Sigmoid colon (tissue), 7 donors: ENCODE results near the gene CCNY. TPM values are rescaled to one million over a fixed set of nuclear protein-coding genes. Genes with fewer than 3 reads are reported as not detected.
"Not testable (repeated sequence)": the region's sequence is repeated elsewhere in the genome, so short reads cannot be mapped to it uniquely, and the experiment has no call there.

ENCODE experiments used
- DNase-seq: peaks from one replicate; pipeline ENCODE4 v3.0.0-alpha.2; 2019
- H3K27ac ChIP-seq, 4 donors: fragments of 200-600 bp; sonication (generic); one replicate each; pipeline ENCODE4 v1.5.1; 2016 to 2019; ENCODE audit warnings: mild to moderate bottlenecking in 1 of 4
- H3K27me3 ChIP-seq, 3 donors: fragments of 200-600 bp; sonication (generic); one replicate each; pipeline ENCODE4 v1.5.1; 2019; ENCODE audit warnings: mild to moderate bottlenecking in 1 of 3
- H3K36me3 ChIP-seq, 4 donors: fragments of 200-600 bp; sonication (generic); one replicate each; pipeline ENCODE4 v1.5.1; 2016 to 2019
- H3K4me1 ChIP-seq, 4 donors: fragments of 200-600 bp; sonication (generic); one replicate each; pipeline ENCODE4 v1.5.1; 2017 to 2019
- H3K4me3 ChIP-seq, 4 donors: fragments of 200-600 bp; sonication (generic); one replicate each; pipeline ENCODE4 v1.5.1; 2017 to 2019; ENCODE audit warnings: mild to moderate bottlenecking in 2 of 4, moderate library complexity in 1 of 4
- H3K9me3 ChIP-seq, 4 donors: fragments of 200-600 bp in 3 of 4; sonication (generic) in 3 of 4; one replicate each; pipeline versions ENCODE4 v1.5.1 to v1.6.1; 2013 to 2019
- EP300 ChIP-seq, 4 donors: sonication (generic); formaldehyde crosslinking; IDR thresholded peaks; one replicate each; pipeline ENCODE4 v1.6.1; 2017; ENCODE audit warnings: antibody characterized with exemption in 4 of 4
- POLR2A ChIP-seq, 2 donors: fragments of 450-650 bp; IDR thresholded peaks; one replicate each; pipeline ENCODE4 v1.6.1; 2016; ENCODE audit warnings: antibody characterized with exemption in 2 of 2, mild to moderate bottlenecking in 2 of 2, moderate library complexity in 2 of 2
- POLR2AphosphoS5 ChIP-seq, 4 donors: sonication (generic); formaldehyde crosslinking; IDR thresholded peaks; one replicate each; pipeline ENCODE4 v1.6.1; 2017; ENCODE audit warnings: antibody characterized with exemption in 4 of 4
- WGBS, 2 donors: extraction: QIAGEN DNeasy Blood & Tissue Kit; methylation state at CpG; one replicate each; pipeline ENCODE4 v1.1.7; 2013; 5-methylcytosine and 5-hydroxymethylcytosine counted together
- intact Hi-C: fragments of 100-400 bp; cut with DNase I; formaldehyde crosslinking; loops from one replicate; pipeline ENCODE4 v1.15.1; 2023
- polyA plus RNA-seq, 3 donors: library from polyadenylated mRNA; stranded (reverse); fragments of 200-250 nt; gene quantifications; one replicate each; pipeline ENCODE4 v1.2.3, GENCODE V29; 2013
- total RNA-seq, 4 donors: library from RNA; depleted of rRNA; stranded (reverse); fragments of >200 nt; gene quantifications; one replicate each; pipeline ENCODE4 v1.1.0, GENCODE V29; 2016
- TF ChIP-seq, protein P1 (sequence below), 4 experiments: fragments of 450-650 bp in 3 of 4; fragments of 200-600 bp in 1 of 4; IDR thresholded peaks; one replicate each; pipeline ENCODE4 v1.5.1; 2016 to 2019; ENCODE audit warnings: antibody characterized with exemption in 4 of 4, mild to moderate bottlenecking in 3 of 4, moderate library complexity in 2 of 4
- donor health status: healthy with polysubstance abuse.
- donor health status: Bipolar disorder and iron deficiency.
- donor health status: healthy.

The CCNY gene
- total and polyA plus RNA-seq, 7 donors = 24.0 to 45.7 (median 35.7) TPM

DNA sequence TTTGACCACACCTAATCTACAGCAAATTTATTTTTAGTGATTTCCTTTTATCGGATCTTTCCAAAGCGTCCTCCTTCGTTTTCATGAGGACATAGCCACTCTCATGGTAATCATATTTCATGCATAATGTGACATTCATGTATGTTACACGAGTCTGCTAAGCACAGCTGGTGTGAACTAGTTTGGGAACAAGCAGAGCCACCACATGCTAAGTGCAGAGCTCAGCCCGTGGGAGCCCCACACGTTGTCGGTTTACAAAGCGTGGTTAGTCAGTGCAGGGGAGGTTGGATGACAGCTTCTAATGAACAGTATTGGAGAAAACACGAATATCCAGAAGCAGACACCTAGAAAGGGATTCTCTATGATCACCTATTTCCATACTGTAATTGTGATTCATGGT is 190.4 kb downstream of the CCNY start:
- Histone ChIP-seq H3K36me3 (peaks cover 13 to 18% (median 16%) of the 10 kb centered on the region in 4 donors), H3K9me3 (no peaks in the 10 kb centered on the region), H3K27ac (no peak overlapping the region), H3K27me3 (no peaks in the 10 kb centered on the region), H3K4me3 (no peak overlapping the region), H3K4me1 (no peaks in the 10 kb centered on the region)
- 81 to 82% methylated on average over 9 of the region's 9 CpGs for WGBS, 2 donors
- no peak for TF ChIP-seq POLR2AphosphoS5 (IDR thresholded peaks at IDR 0.05)
- TF ChIP-seq POLR2A (IDR thresholded peaks at IDR 0.05) = no peak
- TF ChIP-seq EP300 (IDR thresholded peaks at IDR 0.05) = no peak
- TF ChIP-seq, protein P1, sequence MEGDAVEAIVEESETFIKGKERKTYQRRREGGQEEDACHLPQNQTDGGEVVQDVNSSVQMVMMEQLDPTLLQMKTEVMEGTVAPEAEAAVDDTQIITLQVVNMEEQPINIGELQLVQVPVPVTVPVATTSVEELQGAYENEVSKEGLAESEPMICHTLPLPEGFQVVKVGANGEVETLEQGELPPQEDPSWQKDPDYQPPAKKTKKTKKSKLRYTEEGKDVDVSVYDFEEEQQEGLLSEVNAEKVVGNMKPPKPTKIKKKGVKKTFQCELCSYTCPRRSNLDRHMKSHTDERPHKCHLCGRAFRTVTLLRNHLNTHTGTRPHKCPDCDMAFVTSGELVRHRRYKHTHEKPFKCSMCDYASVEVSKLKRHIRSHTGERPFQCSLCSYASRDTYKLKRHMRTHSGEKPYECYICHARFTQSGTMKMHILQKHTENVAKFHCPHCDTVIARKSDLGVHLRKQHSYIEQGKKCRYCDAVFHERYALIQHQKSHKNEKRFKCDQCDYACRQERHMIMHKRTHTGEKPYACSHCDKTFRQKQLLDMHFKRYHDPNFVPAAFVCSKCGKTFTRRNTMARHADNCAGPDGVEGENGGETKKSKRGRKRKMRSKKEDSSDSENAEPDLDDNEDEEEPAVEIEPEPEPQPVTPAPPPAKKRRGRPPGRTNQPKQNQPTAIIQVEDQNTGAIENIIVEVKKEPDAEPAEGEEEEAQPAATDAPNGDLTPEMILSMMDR (IDR thresholded peaks at IDR 0.05) = no peak
- intact Hi-C loops = no loop called here
- DNase-seq = no peak

DNA sequence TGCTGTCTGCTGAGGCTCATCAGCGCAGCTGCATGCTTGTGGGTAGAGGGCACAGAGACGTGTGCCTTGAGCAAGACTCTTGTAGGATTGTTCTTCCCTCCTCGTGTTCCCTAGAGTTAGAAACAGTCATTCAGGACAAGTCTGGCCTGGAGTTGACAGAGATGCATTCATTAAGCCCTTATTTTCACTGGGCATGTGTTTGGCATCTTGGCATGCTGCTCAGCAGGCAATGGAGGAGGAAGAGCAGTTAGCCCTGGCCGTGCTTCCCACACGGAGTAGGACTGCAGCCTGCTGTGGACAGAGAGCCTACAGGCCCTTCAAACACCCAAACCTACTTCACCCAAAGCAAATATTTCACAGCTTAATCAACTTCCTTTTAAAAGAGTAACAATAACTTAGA is 195.8 kb downstream of the CCNY start:
- no peaks in the 10 kb centered on the region for H3K9me3 ChIP-seq
- H3K36me3 ChIP-seq = peaks cover 24 to 55% (median 32%) of the 10 kb centered on the region in 4 donors
- H3K27ac ChIP-seq = no peak overlapping the region
- no peak for DNase-seq
- WGBS, 2 donors = 94 to 95% methylated on average over 5 of the region's 5 CpGs
- no peaks in the 10 kb centered on the region for H3K27me3 ChIP-seq
- H3K4me1 ChIP-seq = peaks cover 0 to 3% (median 0%) of the 10 kb centered on the region in 4 donors
- no peak overlapping the region for H3K4me3 ChIP-seq
- intact Hi-C loops = no loop called here
- TF ChIP-seq POLR2AphosphoS5 (IDR thresholded peaks at IDR 0.05) = no peak
- TF ChIP-seq EP300 (IDR thresholded peaks at IDR 0.05) = no peak
- TF ChIP-seq, protein P1 (IDR thresholded peaks at IDR 0.05) = no peak
- TF ChIP-seq POLR2A (IDR thresholded peaks at IDR 0.05) = no peak

- no peak for TF ChIP-seq POLR2AphosphoS5 (IDR thresholded peaks at IDR 0.05)
- no peak for TF ChIP-seq POLR2A (IDR thresholded peaks at IDR 0.05)
- WGBS, 2 donors = 53 to 83% methylated on average over 4 of the region's 4 CpGs
- H3K9me3 ChIP-seq = no peaks in the 10 kb centered on the region
- no peak overlapping the region for H3K27ac ChIP-seq
- intact Hi-C loops = no loop called here
- H3K36me3 ChIP-seq = peaks cover 24 to 55% (median 32%) of the 10 kb centered on the region in 4 donors
- DNase-seq = no peak
- no peak overlapping the region for H3K4me3 ChIP-seq
- H3K27me3 ChIP-seq = no peaks in the 10 kb centered on the region
- H3K4me1 ChIP-seq = peaks cover 0 to 3% (median 0%) of the 10 kb centered on the region in 4 donors
Observed at GRCh38 chr10:35533565-35533964, 197.3 kb downstream of the CCNY start.

GRCh38 chr10:35535136-35535535 is 198.8 kb downstream of the CCNY start:
- no peak overlapping the region for H3K27ac ChIP-seq
- no peak for DNase-seq
- H3K4me3 ChIP-seq = no peak overlapping the region
- intact Hi-C loops = no loop called here
- H3K4me1 ChIP-seq = peaks cover 0 to 3% (median 0%) of the 10 kb centered on the region in 4 donors
- no peak for TF ChIP-seq POLR2AphosphoS5 (IDR thresholded peaks at IDR 0.05)
- WGBS, 2 donors = 89 to 97% methylated on average over 3 of the region's 3 CpGs
- no peaks in the 10 kb centered on the region for H3K9me3 ChIP-seq
- H3K36me3 ChIP-seq = peaks cover 22 to 56% (median 30%) of the 10 kb centered on the region in 4 donors
- no peaks in the 10 kb centered on the region for H3K27me3 ChIP-seq

DNA sequence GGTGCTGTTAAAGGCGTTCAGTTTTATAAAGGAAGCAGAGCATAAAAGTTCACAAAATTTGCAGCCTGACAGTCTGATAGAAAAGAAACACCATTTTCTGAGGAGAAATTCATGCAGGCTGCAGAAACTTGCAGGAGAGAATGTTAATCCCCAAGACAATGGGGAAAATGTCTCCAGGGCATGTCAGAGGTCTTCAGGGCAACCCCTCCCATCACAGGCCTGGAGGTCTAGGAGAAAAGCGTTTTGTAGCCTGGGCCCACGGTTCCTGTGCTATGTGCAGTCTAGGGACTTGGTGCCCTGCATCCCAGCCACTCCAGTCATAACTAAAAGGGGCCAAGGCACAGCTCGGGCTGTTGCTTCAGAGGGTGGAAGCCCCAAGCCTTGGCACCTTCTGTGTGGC is 200.5 kb downstream of the CCNY start:
- DNase-seq = no peak
- no peak overlapping the region for H3K4me3 ChIP-seq
- peaks cover 0 to 3% (median 0%) of the 10 kb centered on the region in 4 donors for H3K4me1 ChIP-seq
- 97% methylated on average over 4 of the region's 4 CpGs for WGBS, 2 donors
- intact Hi-C loops = no loop called here
- H3K9me3 ChIP-seq = no peaks in the 10 kb centered on the region
- H3K27me3 ChIP-seq = no peaks in the 10 kb centered on the region
- no peak for TF ChIP-seq EP300 (IDR thresholded peaks at IDR 0.05)
- TF ChIP-seq, protein P1 (IDR thresholded peaks at IDR 0.05) = no peak
- TF ChIP-seq POLR2AphosphoS5 (IDR thresholded peaks at IDR 0.05) = no peak
- TF ChIP-seq POLR2A (IDR thresholded peaks at IDR 0.05) = no peak
- peaks cover 9 to 40% (median 17%) of the 10 kb centered on the region in 4 donors for H3K36me3 ChIP-seq
- no peak overlapping the region for H3K27ac ChIP-seq

- 96 to 98% methylated on average over 3 of the region's 3 CpGs for WGBS, 2 donors
- H3K27me3 ChIP-seq, H3K27ac ChIP-seq, H3K9me3 ChIP-seq, H3K4me1 ChIP-seq, DNase-seq, H3K4me3 ChIP-seq, intact Hi-C loops: not testable (repeated sequence)
- H3K36me3 ChIP-seq = peaks cover under 1 to 29% (median 11%) of the 10 kb centered on the region in 4 donors
Observed at GRCh38 chr10:35537925-35538324, 201.6 kb downstream of the CCNY start.
